HG02870 (cell line): ENCODE results near the gene SPON1.
"Not testable (repeated sequence)": the region's sequence is repeated elsewhere in the genome, so short reads cannot be mapped to it uniquely, and the experiment has no call there.

Source experiments
- ATAC-seq: cut with Tn5 transposase; IDR thresholded peaks from one replicate; pipeline ENCODE4 v1.9.1; 2021; ENCODE audit warnings: mild to moderate bottlenecking, moderate library complexity; ENCODE audit not compliant: unreplicated experiment

SPON1 gene

DNA sequence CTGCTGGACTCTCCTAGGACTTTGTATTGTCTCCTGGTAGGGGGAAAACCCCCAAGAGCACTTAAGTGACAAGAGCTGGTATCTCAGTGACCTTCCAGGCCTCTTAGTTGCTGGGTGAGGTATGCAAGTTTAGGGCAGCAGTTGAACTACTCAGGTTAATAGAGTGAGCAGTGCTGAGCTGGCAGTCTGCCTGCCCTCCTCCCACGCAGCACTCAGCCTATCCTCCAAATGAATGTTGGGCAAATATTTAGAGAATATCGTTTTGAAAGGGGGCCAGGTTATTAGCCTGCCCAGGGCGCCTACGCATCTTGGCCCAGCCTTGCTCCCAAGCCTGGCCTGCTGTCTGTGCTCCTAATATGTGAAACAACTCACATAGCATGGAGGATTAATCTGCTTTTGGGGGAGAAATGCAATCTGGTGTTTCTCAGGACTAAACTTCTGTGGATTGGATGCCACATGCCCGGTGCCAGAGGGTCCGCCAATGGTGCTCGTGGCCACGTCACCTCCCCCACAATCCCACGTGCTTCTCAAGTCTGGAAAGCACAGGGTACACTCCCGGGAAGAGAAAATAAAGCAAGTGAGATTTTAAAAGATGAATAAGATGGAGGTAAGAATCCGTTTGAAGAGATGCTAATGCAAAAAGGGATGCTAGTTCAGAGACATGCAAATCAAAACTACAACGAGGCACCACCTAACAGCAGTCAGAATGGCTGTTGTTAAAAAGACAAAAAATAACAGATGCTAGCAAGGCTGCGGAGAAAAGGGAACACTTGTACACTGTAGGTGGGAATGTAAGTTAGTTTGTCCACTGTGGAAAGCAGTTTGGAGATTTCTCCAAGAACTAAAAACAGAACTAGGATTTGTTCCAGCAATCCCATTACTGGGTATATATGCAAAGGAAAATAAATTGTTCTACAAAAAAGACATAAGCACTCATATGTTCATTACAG is 67.7 kb downstream of the SPON1 start:
- no peak for ATAC-seq

DNA sequence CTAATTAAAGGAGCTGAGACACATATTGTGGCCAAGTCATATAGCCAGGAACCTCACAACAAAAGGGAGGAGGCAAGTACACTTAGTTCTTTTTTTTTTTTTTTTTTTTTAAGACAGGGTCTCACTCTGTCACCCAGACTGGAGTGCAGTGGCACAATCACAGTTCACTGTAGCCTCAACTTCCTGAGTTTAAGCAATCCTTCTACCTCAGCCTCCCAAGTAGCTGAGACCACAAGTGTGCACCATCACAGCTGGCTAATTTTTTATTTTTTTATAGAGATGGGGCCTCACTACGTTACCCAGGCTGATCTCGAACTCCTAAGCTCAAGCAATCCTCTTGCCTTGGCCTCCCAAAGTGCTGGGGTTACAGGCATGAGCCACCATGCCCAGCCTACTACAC is 73.0 kb downstream of the SPON1 start:
- not testable (repeated sequence) for ATAC-seq

DNA sequence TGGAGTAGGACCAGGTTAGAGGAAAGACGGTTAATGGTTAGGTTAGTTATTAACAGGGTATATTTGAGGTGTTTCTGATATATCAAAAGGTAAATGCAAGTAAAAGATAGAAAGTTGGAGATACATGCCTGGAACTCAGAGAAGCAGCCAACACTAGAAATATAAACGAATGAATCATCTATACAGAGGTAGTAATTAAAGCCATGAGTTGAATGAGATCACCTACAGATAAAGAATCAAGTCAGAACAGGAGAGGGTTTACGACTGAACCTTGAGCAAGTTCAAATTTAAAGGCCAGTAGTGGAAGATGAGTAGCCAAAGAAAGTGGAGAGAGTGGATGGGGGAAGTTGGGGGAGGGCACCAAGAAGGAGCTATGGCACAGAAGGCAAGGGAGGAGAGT is 73.9 kb downstream of the SPON1 start:
- ATAC-seq = no peak

DNA sequence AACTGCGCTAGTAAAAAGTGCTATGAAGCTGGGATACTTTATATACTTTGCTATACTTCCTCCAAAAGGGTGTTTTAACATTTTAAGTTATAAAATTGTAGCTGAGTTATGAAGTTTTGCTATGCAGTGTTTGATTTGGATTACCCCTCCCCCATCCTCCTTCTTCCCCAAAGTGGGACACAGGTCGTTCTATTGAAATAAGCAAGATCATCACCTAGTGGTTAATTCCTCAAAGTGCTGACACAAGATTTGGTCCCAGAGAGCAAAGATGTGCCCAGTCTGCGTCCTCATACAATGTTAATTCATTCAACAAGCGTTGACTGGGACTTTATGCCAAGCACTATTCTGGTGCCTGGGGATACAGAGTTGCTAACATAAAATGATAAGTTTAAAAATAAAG is 78.5 kb downstream of the SPON1 start:
- ATAC-seq = no peak

DNA sequence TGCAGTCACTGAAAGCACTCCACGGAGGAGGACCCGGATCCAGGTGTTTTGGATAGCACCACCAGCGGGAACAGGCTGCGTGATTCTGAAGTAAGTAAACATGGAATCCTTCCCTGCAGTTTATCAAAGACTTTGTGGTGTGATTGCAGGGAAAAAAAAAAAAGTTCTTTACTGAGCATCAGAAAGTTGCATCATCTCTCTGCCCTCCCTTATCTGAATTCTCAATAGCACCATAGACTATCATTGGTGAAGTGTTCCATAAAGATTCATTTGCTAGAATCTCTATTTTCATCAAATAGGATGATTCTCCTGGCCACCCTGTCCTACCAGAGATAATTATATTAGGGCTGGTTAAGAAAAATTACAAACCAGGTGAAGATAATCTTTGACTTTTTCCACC is 79.0 kb downstream of the SPON1 start:
- no peak for ATAC-seq

DNA sequence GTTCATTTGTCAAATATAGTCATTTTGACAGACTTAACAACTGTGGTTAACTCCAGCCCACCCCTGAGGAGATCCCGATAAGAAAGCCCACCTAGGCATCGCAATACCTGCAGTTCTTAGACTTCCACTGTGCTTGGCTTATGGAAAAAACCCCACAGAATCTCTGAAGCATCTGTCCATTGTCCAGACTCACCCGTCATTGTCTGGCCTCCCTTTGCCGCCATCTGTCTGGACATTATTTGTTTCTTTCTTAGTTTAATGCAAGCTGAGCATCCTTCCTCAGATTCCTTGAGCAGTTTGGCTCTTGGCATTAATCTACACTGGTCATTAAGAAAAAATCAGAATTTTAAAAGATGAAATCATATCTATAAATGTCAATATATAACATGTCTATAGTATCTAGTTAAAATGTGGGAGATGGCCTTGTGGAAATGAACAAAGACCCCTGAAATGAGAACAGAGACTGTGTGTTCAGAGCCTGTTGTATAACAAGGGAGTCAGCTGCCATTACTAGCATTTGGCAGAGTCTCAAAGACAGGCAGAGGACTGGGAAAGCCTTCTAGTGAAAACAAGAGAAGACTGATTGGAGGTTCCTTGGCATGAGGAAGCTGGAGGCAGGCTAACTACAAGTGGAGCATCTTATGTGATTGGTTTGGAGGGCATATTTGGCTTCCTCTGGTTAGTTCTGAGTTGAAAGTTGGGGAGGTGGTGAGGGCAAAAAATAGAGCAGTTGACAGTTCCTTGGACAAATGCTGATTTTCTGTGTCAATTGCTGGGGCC is 80.4 kb downstream of the SPON1 start:
- no peak for ATAC-seq

DNA sequence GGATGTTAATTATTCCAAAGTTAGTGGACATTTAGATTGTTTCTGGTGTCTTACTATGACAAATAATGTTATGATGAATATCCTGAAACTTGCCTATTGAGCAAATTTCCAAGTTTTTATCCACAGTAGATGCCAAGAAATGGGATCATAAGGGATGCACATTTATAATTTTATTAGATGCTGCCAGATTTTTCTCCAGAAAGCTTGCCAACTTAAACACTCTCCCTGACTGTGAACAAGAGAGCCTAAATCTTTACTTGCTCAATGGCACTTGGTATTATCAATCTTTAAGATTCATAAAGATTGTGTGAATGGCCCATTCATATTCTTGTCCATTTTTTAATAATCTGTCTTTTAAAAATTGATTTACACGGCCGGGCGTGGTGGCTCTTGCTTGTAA is 82.4 kb downstream of the SPON1 start:
- no peak for ATAC-seq

DNA sequence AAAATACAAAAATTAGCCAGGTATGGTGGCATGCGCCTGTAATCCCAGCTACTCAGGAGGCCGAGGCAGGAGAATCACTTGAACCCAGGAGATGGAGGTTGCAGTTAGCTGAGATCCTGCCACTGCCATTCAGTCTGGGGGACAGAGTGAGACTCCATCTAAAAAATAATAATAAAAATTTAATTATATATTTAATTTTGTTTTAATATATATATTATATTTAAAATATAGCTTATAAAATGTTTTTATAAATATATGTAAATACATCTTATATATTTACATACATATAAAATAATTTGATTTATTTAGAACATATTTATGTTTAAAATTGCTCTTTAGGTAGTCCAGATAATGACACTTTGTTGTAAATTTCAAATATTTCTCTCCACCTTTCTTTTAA is 82.9 kb downstream of the SPON1 start:
- ATAC-seq = no peak

DNA sequence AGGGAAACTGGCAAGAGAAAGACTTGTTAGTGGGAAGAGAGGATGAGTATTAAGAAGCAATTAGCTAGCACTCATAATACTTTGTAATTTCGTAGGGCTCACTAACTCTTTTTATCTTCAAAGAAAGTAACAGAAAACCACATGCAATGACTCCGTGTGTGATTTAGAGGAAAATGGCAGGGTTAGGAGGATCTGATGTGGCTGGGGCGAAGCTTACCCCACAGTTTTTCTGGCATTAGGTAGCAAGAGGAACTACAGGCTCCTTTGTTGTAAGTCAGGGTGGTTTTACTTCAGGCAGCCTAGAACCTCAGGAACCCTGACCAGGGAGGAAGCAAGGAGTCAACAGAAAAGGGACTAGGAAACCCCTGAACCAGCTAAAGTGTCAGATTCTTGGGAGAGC is 89.7 kb downstream of the SPON1 start:
- no peak for ATAC-seq

DNA sequence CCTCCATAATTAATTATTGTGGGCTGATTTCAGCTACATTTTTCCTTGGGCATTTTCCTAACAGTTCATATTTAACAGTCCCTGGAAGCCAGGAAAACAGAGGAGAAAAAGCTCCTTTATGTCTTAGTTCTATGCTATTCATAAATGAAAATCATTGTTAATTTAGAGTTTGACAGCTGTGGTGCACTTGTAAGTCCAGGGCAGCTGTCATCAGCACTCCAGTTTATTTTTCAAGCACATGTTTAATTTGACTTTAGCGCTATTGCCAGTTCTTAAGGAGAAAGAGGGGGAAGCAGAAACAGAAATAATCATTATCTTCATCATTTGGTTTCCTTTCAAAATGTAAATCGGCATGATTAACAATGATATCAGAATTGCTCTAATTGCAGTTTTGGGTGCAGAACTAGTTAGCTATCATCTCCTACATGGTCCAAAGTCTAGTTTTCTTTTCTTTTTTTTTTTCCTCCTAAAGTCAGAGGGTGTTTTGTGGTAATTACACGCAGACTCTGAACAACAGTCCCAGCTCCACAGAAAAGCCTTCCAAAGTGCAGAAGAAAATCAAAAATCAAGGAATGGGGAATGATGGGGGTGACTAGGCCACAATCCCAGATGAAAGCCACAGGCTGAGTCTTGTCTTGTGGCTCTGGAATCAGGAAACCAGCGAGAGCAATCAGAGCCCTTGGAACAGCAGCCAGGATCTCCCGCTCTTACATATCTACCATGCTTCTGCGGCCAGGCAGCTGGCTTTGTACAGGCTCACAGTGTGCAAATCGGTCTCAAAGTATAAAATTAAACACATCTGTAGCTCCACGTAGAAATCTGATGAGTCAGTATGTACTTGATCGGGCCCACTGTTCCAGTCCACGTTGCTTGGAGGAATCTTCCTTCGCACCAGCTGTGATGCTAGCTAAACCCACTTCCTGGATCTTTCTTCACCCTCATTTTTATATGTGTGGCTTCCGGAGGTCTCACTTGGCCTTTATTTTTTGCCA is 91.9 kb downstream of the SPON1 start:
- no peak for ATAC-seq

DNA sequence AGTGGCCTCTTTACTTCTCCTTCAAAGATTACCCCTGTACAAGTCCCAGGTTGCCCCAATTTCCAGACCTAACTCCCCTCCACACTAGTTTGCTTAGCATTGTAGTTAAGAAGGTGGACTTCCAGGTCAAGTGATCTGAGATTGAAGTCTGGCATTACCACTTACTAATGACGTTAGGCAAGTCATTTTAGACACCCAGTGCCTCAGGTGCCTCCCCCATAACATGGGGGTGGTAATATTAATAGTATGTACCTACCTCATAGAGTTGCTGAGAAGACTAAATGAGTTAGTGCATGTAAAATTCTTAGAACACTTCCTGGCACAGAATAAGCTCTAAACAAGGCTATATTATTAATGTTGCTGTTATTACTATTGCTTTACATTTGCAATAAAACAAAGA is 93.4 kb downstream of the SPON1 start:
- no peak for ATAC-seq

DNA sequence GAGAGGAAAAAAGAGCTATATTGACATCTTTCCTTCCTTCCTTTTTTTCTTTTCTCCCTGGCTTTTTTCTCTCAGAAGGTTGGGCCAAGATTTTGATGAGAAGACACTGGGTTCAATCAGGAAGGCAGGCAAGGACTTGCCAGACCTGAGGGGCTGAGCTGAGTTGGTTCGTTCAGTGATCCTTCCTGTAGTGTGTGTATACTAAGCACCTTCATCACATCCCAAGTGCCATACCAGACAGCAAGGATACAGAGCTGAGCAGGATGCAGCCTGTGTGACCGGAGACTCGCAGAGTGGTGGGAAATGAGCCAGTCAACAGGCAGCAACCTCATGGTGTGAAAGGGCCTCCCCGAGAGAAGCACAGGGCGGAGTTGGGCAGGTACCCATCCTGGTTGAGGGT is 95.5 kb downstream of the SPON1 start:
- ATAC-seq = no peak

DNA sequence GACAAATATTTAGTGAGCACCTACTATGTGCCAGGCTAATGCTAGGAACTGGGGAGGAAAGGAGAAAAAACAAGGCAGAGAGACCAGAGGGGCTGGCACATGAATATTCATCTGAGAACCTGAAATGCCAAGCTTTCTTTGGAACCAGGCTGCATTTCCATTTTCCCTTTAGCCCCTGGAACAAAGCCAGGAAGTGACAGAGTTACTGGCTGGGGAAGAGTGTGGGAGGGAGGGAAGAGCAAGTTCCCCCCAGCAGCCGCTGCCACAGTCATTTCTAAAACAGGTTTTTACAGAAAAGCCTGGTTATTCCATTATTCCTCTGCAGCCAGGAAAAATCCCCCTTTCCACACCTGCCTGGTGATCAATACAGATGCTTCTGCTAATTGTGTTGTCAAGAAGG is 97.0 kb downstream of the SPON1 start:
- no peak for ATAC-seq

DNA sequence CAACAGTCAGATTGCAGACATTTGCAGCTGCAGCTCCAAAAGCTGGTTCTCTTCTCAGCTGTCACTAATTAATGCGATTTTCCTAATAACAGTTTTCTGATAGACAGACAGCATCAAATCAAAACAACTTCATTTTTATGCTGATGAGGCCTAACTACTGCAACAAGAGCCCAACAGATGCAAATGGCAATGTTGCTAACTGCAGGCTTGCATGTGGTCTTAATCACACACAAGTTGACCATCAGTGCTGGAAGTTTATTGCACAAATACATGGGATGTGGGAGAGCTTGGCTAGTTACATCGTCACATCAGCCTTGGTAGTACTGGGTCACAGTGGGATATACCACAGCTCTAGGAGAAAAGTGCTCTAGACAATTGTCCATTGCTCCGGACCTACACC is 99.2 kb downstream of the SPON1 start:
- no peak for ATAC-seq

DNA sequence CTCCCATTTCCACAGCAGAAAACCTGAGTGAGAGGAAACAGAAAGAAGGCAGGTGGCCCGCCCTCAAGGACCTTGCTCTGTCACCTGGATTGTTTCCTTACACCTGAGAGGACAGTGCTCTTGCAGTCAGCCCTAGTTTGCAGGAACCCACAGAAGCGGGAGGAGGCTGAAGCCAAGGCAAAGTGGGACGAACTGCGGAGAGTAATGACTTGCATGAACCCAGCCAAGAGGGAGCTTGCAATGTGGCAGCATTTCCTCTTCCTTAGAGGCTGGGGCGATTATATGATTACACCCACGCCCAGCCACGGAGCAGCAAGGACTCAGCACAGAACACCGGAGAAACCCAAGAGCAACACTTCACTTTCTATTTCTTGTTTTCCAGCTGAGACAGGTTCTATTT is 102.6 kb downstream of the SPON1 start:
- no peak for ATAC-seq

DNA sequence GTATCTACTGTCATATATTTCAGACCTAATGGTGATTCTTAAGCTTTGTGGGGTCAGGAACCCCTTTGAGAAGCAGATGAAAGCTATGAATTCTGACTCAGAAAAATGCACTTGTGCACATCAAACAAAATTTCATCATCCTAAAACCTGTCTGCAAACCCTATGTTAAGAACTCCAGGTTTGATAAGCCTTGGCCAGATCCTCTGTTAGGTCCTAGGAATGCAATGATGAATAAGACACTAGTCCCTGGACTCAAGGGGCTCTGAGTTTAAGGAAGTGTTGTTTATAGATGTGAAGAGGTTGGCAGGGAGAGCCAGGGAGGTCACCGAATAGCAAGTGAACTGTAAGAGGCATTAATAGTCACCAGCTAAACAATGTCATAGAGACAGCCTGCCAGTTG is 103.2 kb downstream of the SPON1 start:
- ATAC-seq = no peak

DNA sequence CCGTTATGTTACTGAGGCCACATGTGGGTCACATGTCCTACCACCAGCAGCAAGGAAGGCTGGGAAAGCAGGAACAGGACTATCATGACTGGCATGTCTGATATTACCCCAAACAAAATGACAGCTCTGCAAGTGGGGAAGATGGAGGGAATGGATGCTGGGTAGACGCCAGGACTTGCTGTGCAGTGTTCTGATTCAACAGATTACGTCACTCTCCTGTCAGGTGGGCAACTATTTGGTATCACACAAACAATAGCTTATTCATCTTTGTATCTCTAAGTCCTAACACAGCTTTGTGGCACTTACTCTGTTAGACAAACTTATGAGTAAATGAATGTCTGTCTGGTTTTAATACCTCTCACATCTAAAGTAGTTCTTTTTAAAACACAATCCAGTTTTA is 105.2 kb downstream of the SPON1 start:
- ATAC-seq = no peak

DNA sequence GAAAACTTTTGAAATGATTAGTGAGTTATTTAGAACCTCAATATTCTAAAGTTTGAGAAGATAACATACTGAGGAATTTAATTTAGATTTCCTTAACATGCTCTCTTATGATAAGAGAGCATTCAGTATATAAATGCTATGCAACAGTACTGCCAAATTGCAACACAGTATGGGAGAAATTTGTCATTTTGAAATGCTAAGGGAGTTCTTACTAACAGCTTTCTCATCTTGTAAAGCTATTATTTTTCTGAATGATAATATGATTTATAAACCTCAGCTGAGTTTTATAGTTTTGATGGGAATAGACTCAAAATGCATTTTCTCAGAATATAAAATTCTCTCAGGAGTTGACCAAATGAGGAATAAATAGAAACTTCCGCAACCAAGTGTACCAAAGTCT is 108.4 kb downstream of the SPON1 start:
- no peak for ATAC-seq

DNA sequence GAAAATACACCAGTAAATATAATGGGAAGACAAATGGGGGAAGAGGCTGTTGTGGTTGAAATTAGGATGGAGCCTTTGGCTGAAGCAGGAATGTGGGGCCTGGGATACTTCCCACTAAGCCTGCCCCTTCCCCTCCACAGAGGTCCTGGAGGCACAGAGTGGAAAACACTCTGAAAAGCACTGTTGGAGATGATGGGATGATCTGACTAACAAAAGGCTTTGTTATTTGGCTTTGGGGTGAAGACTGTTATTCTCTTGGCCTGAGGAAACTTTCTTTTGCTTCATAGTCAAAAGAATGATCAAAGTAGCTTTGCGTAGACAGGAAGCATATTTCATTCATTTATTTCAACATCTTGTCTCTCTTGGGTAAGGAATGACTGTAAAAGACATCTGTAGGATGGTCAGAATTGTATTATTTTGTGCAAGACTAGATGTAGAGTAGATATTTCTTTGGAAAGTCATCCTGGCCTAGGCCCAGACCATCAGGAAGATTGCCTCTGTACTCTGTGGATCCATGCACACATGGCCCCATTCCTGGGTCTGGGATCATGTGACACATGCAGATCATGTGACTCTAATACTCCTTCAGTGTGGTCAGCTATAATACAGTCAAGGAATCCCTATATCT is 111.4 kb downstream of the SPON1 start:
- no peak for ATAC-seq
